Glomerular visceral epithelial cell (primary cell): ENCODE results near the gene GLT8D2.
"Not testable (repeated sequence)": the region's sequence is repeated elsewhere in the genome, so short reads cannot be mapped to it uniquely, and the experiment has no call there.

Experiments used
- DNase-seq: peaks from one replicate; pipeline ENCODE4 v3.0.0-alpha.2; 2016; ENCODE audit errors: extremely low spot score

Gene GLT8D2

GRCh38 chr12:104050436-104050835, 449 bp upstream of the GLT8D2 start:
- no peak for DNase-seq

GRCh38 chr12:104049278-104049902, 597 bp downstream of the GLT8D2 start:
- DNase-seq: peak; percentile 9

- DNase-seq: no peak
Observed at GRCh38 chr12:104048811-104049210, 1.2 kb downstream of the GLT8D2 start.

GRCh38 chr12:104048162-104048561, 1.8 kb downstream of the GLT8D2 start:
- no peak for DNase-seq

GRCh38 chr12:104046306-104046705, 3.7 kb downstream of the GLT8D2 start:
- no peak for DNase-seq

- no peak for DNase-seq
Observed at GRCh38 chr12:104044158-104044557, 5.8 kb downstream of the GLT8D2 start.

GRCh38 chr12:104042580-104042979, 7.4 kb downstream of the GLT8D2 start:
- no peak for DNase-seq

- DNase-seq: not testable (repeated sequence)
Observed at GRCh38 chr12:104039769-104040168, 10.2 kb downstream of the GLT8D2 start.

GRCh38 chr12:104036143-104036542, 13.8 kb downstream of the GLT8D2 start:
- DNase-seq: not testable (repeated sequence)

GRCh38 chr12:104030596-104030995, 19.4 kb downstream of the GLT8D2 start:
- not testable (repeated sequence) for DNase-seq

GRCh38 chr12:104026841-104027599, 23.0 kb downstream of the GLT8D2 start:
- DNase-seq: no peak

GRCh38 chr12:104025771-104026170, 24.2 kb downstream of the GLT8D2 start:
- DNase-seq: no peak

- no peak for DNase-seq
Observed at GRCh38 chr12:104024348-104024747, 25.6 kb downstream of the GLT8D2 start.

- DNase-seq: no peak
Observed at GRCh38 chr12:104023710-104024109, 26.3 kb downstream of the GLT8D2 start.

- no peak for DNase-seq
Observed at GRCh38 chr12:104022786-104023185, 27.2 kb downstream of the GLT8D2 start.

GRCh38 chr12:104021862-104022261, 28.1 kb downstream of the GLT8D2 start:
- not testable (repeated sequence) for DNase-seq

GRCh38 chr12:104012331-104012730, 37.7 kb downstream of the GLT8D2 start:
- DNase-seq: no peak

- peak; percentile 23 for DNase-seq
Observed at GRCh38 chr12:104011253-104011652, 38.7 kb downstream of the GLT8D2 start.

- DNase-seq: no peak
Observed at GRCh38 chr12:104010606-104011169, 39.3 kb downstream of the GLT8D2 start.

GRCh38 chr12:104010121-104010520, 39.9 kb downstream of the GLT8D2 start:
- DNase-seq: no peak

- peak; percentile 51 for DNase-seq
Observed at GRCh38 chr12:104006929-104007328, 43.1 kb downstream of the GLT8D2 start.

- no peak for DNase-seq
Observed at GRCh38 chr12:104003596-104003995, 46.4 kb downstream of the GLT8D2 start.

GRCh38 chr12:104002686-104003085, 47.3 kb downstream of the GLT8D2 start:
- DNase-seq: no peak
